ENCODE measurements around the gene CRIP3.
"Not testable (repeated sequence)": the region's sequence is repeated elsewhere in the genome, so short reads cannot be mapped to it uniquely, and the experiment has no call there.

Gene CRIP3

DNA sequence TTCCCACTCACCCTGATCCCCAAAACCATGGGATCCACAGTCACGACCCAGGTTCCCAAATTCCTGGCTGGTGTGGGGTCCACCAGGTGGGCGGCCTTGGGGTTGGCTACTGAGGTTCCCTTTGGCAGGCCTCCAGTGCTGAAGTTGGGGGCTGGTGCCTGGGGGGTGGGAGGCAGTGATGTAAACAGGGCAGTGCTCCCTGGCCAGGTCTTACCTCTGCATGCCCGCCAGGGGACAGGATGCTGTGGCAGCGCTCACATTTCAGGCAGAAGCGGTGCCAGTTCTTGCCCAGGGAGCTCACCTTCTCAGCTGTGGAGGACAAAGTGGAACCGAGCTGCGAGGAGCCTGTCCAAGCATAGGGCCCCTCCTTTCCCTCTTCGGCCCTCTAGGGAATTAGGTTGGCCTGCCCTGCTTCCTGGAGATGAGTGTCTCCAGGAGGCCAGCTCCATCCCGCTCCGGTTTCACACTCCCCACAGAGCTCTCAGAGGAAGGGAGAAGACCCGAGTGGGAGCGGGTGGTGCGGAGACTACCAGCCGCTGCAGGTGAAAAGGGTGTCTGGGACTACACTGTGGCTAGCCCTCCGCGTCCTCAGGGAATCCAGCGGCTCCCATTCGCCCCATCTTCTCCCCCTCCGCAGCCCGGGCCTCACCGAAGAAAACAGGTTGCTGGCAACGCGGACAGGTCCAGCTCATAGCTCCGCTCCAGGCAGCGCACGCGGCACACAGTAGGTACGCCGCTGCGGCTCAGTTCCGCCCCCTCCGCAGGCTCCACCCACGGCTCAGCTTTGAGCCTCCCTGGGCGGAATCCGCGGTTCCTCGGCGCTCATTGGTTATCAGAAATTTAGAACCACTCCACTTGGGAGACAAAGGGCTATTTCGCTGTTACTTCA, at the start of gene CRIP3:
CRIP3 (minus strand) TSS at position 726 of the 889 bp plus-strand sequence; CDS start at position 692, 34 bp downstream.
- H3K79me2 ChIP-seq: no peaks in the 10 kb centered on the region
- no peak within 1 kb of the TSS for H3K27ac ChIP-seq
- H3K36me3 ChIP-seq (ENCODE audit: control insufficient read depth, insufficient read depth, low read length): no peaks in the 10 kb centered on the region
- H3K9ac ChIP-seq: no peak within 1 kb of the TSS
- H3K9me3 ChIP-seq (ENCODE audit: control insufficient read depth, low read length): no peaks in the 10 kb centered on the region
- peak within 1 kb of the TSS; percentile 77 for H3K4me2 ChIP-seq (ENCODE audit: low read length)
- peak within 1 kb of the TSS; percentile 36 for H3K4me3 ChIP-seq (ENCODE audit: low read depth, low read length)
- peak within 1 kb of the TSS; percentile 85 for H2AFZ ChIP-seq
- no peaks in the 10 kb centered on the region for H3K4me1 ChIP-seq
- TF ChIP-seq CTCF (IDR thresholded peaks at IDR 0.05): peak; percentile 49
- H3K27me3 ChIP-seq (ENCODE audit: control insufficient read depth, insufficient read depth, low read length): no peaks in the 10 kb centered on the region

GRCh38 chr6:43355862-43356590, 47.4 kb upstream of the CRIP3 start:
- H3K79me2 ChIP-seq: no peaks in the 10 kb centered on the region
- no peak overlapping the region for H3K9ac ChIP-seq
- no peak overlapping the region for H3K27ac ChIP-seq
- H3K4me1 ChIP-seq: no peaks in the 10 kb centered on the region
- H3K9me3 ChIP-seq (ENCODE audit: control insufficient read depth, low read length): no peaks in the 10 kb centered on the region
- no peak overlapping the region for H3K4me3 ChIP-seq (ENCODE audit: low read depth, low read length)
- H2AFZ ChIP-seq: no peak overlapping the region
- no peaks in the 10 kb centered on the region for H3K36me3 ChIP-seq (ENCODE audit: control insufficient read depth, insufficient read depth, low read length)
- TF ChIP-seq CTCF (IDR thresholded peaks at IDR 0.05): no peak
- no peaks in the 10 kb centered on the region for H3K27me3 ChIP-seq (ENCODE audit: control insufficient read depth, insufficient read depth, low read length)
- H3K4me2 ChIP-seq (ENCODE audit: low read length): no peak overlapping the region

- H3K9me3 ChIP-seq (ENCODE audit: control insufficient read depth, low read length); H3K36me3 ChIP-seq (ENCODE audit: control insufficient read depth, insufficient read depth, low read length): not testable (repeated sequence)
Measured at GRCh38 chr6:43351951-43352350, 43.3 kb upstream of the CRIP3 start.

GRCh38 chr6:43347444-43347843, 38.8 kb upstream of the CRIP3 start:
- no peak overlapping the region for H3K4me3 ChIP-seq (ENCODE audit: low read depth, low read length)
- H3K36me3 ChIP-seq (ENCODE audit: control insufficient read depth, insufficient read depth, low read length): no peaks in the 10 kb centered on the region
- peaks cover 3% of the 10 kb centered on the region for H3K79me2 ChIP-seq
- no peak overlapping the region for H3K9ac ChIP-seq
- H3K4me1 ChIP-seq: no peaks in the 10 kb centered on the region
- H3K27ac ChIP-seq: no peak overlapping the region
- no peaks in the 10 kb centered on the region for H3K27me3 ChIP-seq (ENCODE audit: control insufficient read depth, insufficient read depth, low read length)
- no peak overlapping the region for H2AFZ ChIP-seq
- no peak overlapping the region for H3K4me2 ChIP-seq (ENCODE audit: low read length)
- H3K9me3 ChIP-seq (ENCODE audit: control insufficient read depth, low read length): no peaks in the 10 kb centered on the region
- no peak for TF ChIP-seq CTCF (IDR thresholded peaks at IDR 0.05)

More at GRCh38 chr6:43351951-43352350, 43.3 kb upstream of the CRIP3 start:
- not testable (repeated sequence) for H2AFZ ChIP-seq; H3K27me3 ChIP-seq (ENCODE audit: control insufficient read depth, insufficient read depth, low read length); H3K79me2 ChIP-seq; H3K9ac ChIP-seq; H3K4me3 ChIP-seq (ENCODE audit: low read depth, low read length); H3K27ac ChIP-seq; H3K4me1 ChIP-seq; H3K4me2 ChIP-seq (ENCODE audit: low read length)

DNA sequence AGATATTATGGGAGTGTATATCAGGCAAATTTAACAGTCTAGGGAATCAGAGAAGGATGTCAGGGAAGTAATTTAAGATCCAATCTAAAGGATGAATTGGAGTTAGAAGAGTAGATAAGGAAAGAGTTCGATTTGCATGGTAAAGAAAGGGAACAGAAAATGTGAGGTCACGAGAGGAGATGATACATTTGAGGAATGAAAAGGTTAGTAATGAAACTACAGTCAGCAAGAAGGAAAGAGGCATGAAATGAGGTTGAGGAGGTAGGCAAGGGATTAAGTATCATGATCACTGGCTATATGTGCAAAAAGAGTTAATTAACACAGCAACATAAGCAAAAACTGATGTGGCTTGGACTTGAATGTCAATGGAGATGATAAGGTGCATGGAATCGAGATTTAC, 38.4 kb upstream of the CRIP3 start:
- Histone ChIP-seq H3K36me3 (ENCODE audit: control insufficient read depth, insufficient read depth, low read length) (no peaks in the 10 kb centered on the region), H3K27me3 (ENCODE audit: control insufficient read depth, insufficient read depth, low read length) (no peaks in the 10 kb centered on the region), H3K9me3 (ENCODE audit: control insufficient read depth, low read length) (no peaks in the 10 kb centered on the region), H3K4me2 (ENCODE audit: low read length) (no peak overlapping the region), H3K4me3 (ENCODE audit: low read depth, low read length) (no peak overlapping the region), H3K4me1 (no peaks in the 10 kb centered on the region), H3K79me2 (peaks cover 3% of the 10 kb centered on the region), H3K9ac (no peak overlapping the region), H2AFZ (no peak overlapping the region), H3K27ac (no peak overlapping the region)
- TF ChIP-seq CTCF (IDR thresholded peaks at IDR 0.05): no peak

DNA sequence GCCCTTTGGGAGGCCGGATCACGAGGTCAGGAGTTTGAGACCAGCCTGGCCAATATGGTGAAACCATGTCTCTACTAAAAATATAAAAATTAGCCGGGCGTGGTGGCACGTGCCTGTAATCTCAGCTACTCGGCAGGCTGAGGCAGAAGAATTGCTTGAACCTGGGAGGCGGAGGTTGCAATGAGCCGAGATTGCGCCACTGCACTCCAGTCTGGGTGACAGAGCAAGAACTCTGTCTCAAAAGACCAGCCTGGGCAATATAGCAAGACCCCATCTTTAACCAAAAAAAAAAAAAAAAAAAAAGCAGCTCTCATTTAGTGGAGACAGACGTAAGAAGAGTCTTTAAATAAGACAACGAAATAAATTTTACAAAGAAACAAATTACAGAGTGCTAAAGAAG, 37.6 kb upstream of the CRIP3 start:
- not testable (repeated sequence) for H3K9me3 ChIP-seq (ENCODE audit: control insufficient read depth, low read length); H3K27me3 ChIP-seq (ENCODE audit: control insufficient read depth, insufficient read depth, low read length); H3K4me2 ChIP-seq (ENCODE audit: low read length); H2AFZ ChIP-seq; H3K36me3 ChIP-seq (ENCODE audit: control insufficient read depth, insufficient read depth, low read length); H3K4me1 ChIP-seq; H3K9ac ChIP-seq; H3K79me2 ChIP-seq; H3K4me3 ChIP-seq (ENCODE audit: low read depth, low read length); H3K27ac ChIP-seq
